Measurements from ENCODE around the gene ETHE1.

DNA sequence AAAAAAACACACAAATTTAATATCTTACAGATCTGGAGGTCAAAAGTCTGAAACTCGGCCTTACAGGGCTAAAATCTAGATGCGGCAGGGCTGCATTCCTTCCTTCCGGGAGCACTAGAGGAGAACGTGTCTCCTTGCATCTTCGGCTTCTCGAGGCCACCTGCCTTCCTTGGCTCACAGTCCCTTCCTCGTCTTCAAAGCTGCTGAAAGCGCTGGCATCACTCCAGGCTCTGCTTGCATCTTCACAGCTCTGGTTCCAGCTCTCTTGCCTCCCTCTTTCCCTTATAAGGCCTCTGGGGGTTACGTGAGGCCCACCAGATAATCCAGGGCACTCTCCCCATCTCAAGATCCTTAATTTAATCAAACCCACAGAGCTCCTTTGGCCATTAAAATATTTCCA is 37.8 kb upstream of the ETHE1 start:
- TF ChIP-seq, protein P1, sequence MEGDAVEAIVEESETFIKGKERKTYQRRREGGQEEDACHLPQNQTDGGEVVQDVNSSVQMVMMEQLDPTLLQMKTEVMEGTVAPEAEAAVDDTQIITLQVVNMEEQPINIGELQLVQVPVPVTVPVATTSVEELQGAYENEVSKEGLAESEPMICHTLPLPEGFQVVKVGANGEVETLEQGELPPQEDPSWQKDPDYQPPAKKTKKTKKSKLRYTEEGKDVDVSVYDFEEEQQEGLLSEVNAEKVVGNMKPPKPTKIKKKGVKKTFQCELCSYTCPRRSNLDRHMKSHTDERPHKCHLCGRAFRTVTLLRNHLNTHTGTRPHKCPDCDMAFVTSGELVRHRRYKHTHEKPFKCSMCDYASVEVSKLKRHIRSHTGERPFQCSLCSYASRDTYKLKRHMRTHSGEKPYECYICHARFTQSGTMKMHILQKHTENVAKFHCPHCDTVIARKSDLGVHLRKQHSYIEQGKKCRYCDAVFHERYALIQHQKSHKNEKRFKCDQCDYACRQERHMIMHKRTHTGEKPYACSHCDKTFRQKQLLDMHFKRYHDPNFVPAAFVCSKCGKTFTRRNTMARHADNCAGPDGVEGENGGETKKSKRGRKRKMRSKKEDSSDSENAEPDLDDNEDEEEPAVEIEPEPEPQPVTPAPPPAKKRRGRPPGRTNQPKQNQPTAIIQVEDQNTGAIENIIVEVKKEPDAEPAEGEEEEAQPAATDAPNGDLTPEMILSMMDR (IDR thresholded peaks at IDR 0.05; ENCODE audit: low read depth, low read length, missing input control) = no peak
- TF ChIP-seq, protein P2, sequence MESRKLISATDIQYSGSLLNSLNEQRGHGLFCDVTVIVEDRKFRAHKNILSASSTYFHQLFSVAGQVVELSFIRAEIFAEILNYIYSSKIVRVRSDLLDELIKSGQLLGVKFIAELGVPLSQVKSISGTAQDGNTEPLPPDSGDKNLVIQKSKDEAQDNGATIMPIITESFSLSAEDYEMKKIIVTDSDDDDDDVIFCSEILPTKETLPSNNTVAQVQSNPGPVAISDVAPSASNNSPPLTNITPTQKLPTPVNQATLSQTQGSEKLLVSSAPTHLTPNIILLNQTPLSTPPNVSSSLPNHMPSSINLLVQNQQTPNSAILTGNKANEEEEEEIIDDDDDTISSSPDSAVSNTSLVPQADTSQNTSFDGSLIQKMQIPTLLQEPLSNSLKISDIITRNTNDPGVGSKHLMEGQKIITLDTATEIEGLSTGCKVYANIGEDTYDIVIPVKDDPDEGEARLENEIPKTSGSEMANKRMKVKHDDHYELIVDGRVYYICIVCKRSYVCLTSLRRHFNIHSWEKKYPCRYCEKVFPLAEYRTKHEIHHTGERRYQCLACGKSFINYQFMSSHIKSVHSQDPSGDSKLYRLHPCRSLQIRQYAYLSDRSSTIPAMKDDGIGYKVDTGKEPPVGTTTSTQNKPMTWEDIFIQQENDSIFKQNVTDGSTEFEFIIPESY (IDR thresholded peaks at IDR 0.05) = no peak
- TF ChIP-seq RXRA (IDR thresholded peaks at IDR 0.05) = no peak
- no peak for TF ChIP-seq RAD21 (IDR thresholded peaks at IDR 0.05)
- TF ChIP-seq TAF1 (conservative IDR thresholded peaks at IDR 0.05) = no peak
- TF ChIP-seq, protein P3, sequence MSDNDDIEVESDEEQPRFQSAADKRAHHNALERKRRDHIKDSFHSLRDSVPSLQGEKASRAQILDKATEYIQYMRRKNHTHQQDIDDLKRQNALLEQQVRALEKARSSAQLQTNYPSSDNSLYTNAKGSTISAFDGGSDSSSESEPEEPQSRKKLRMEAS (IDR thresholded peaks at IDR 0.05) = no peak
- TF ChIP-seq YY1 (IDR thresholded peaks at IDR 0.05) = no peak
- TF ChIP-seq SP1 (IDR thresholded peaks at IDR 0.05) = no peak
- TF ChIP-seq GABPA (IDR thresholded peaks at IDR 0.05 in 1 of 2, conservative IDR thresholded peaks at IDR 0.05 in 1 of 2) = no peak
- no peak for TF ChIP-seq JUND (IDR thresholded peaks at IDR 0.05)

All from liver (tissue), 3 donors.